Measurements from ENCODE around the gene PRDM5.

Gene PRDM5

GRCh38 chr4:120815361-120815760 lies 107.2 kb downstream of the PRDM5 start:
- no peak for DNase-seq

GRCh38 chr4:120814886-120815285 lies 107.6 kb downstream of the PRDM5 start:
- no peak for DNase-seq

- DNase-seq: no peak
These were observed 110.3 kb downstream of the PRDM5 start for GRCh38 chr4:120812216-120812615.

- no peak for DNase-seq
These were observed 113.0 kb downstream of the PRDM5 start for GRCh38 chr4:120809518-120809917.

GRCh38 chr4:120808475-120809141 lies 113.9 kb downstream of the PRDM5 start:
- DNase-seq: no peak

GRCh38 chr4:120801137-120801758 lies 121.3 kb downstream of the PRDM5 start:
- no peak for DNase-seq

- no peak for DNase-seq
These were observed 124.0 kb downstream of the PRDM5 start for GRCh38 chr4:120798570-120798969.

GRCh38 chr4:120796271-120796670 lies 126.3 kb downstream of the PRDM5 start:
- no peak for DNase-seq

- no peak for DNase-seq
These were observed 137.3 kb downstream of the PRDM5 start for GRCh38 chr4:120785202-120785601.

GRCh38 chr4:120777459-120777858 lies 145.1 kb downstream of the PRDM5 start:
- no peak for DNase-seq

GRCh38 chr4:120775431-120775830 lies 147.1 kb downstream of the PRDM5 start:
- no peak for DNase-seq

- DNase-seq: no peak
These were observed 148.9 kb downstream of the PRDM5 start for GRCh38 chr4:120773641-120774040.

- no peak for DNase-seq
These were observed 150.6 kb downstream of the PRDM5 start for GRCh38 chr4:120771907-120772306.

- no peak for DNase-seq
These were observed 151.6 kb downstream of the PRDM5 start for GRCh38 chr4:120770897-120771296.

- DNase-seq: no peak
These were observed 153.3 kb downstream of the PRDM5 start for GRCh38 chr4:120769227-120769626.

- no peak for DNase-seq
These were observed 157.3 kb downstream of the PRDM5 start for GRCh38 chr4:120765260-120765680.

- no peak for DNase-seq
These were observed 158.9 kb downstream of the PRDM5 start for GRCh38 chr4:120763650-120764049.

- DNase-seq: no peak
These were observed 161.5 kb downstream of the PRDM5 start for GRCh38 chr4:120761070-120761469.

- no peak for DNase-seq
These were observed 162.5 kb downstream of the PRDM5 start for GRCh38 chr4:120760047-120760446.

GRCh38 chr4:120755864-120756263 lies 166.7 kb downstream of the PRDM5 start:
- no peak for DNase-seq

- no peak for DNase-seq
These were observed 167.9 kb downstream of the PRDM5 start for GRCh38 chr4:120754590-120754989.

GRCh38 chr4:120753854-120754253 lies 168.7 kb downstream of the PRDM5 start:
- no peak for DNase-seq

- DNase-seq: no peak
These were observed 172.4 kb downstream of the PRDM5 start for GRCh38 chr4:120750152-120750525.

GRCh38 chr4:120749445-120750151 lies 172.9 kb downstream of the PRDM5 start:
- DNase-seq: no peak
